Measurements from ENCODE around the gene REEP6. TPM values are rescaled to one million over a fixed set of nuclear protein-coding genes. Genes with fewer than 3 reads are reported as not detected.

REEP6 gene
- total RNA-seq: 100 to 1,000 TPM in 1 of 2 donors, 10 to 100 TPM in 1; 16.4 to 159 TPM
- 100 to 1,000 TPM; 243 to 449 TPM for polyA plus RNA-seq

GRCh38 chr19:1491114-1491848 lies at the start of gene REEP6:
TSS of gene REEP6 (plus strand) at chr19:1491181. CDS start at chr19:1491270, 89 bp downstream.
- H3K4me1 ChIP-seq (ENCODE audit: control insufficient read depth in 4 of 4, insufficient read depth in 4 of 4, low read length in 3 of 4): peaks cover 9 to 32% (median 19%) of the 10 kb centered on the region in 4 donors
- peak within 1 kb of the TSS; percentile 65 to 87 (median 77) for H3K4me3 ChIP-seq (ENCODE audit: low read depth in 1 of 3, low read length in 3 of 3)
- H3K9me3 ChIP-seq (ENCODE audit: control insufficient read depth in 4 of 4, low read length in 3 of 4): no peaks in the 10 kb centered on the region
- DNase-seq (ENCODE audit: low spot score): no peak
- H3K9ac ChIP-seq (ENCODE audit: low read depth in 1 of 2, low read length in 2 of 2): peak within 1 kb of the TSS; percentile 66 to 70
- peaks cover 0 to 2% (median 0%) of the 10 kb centered on the region in 4 donors for H3K36me3 ChIP-seq (ENCODE audit: control insufficient read depth in 4 of 4, insufficient read depth in 3 of 4, low read depth in 1 of 4, low read length in 3 of 4)
- TF ChIP-seq FOXA2 (IDR thresholded peaks at IDR 0.05): no peak
- TF ChIP-seq EGR1 (IDR thresholded peaks at IDR 0.05; ENCODE audit: low read depth in 2 of 2): peak in 1 of 2 donors; percentile 74
- H3K27ac ChIP-seq (ENCODE audit: low read depth in 1 of 2, low read length in 2 of 2): peak within 1 kb of the TSS; percentile 87 to 91
- H3K27me3 ChIP-seq (ENCODE audit: control insufficient read depth in 4 of 4, insufficient read depth in 4 of 4, low read length in 3 of 4): no peaks in the 10 kb centered on the region
- WGBS: 3% methylated on average over 73 of the region's 73 CpGs

GRCh38 chr19:1441677-1442438 lies 49.1 kb upstream of the REEP6 start:
- no peak for DNase-seq (ENCODE audit: low spot score)
- no peak overlapping the region for H3K4me3 ChIP-seq (ENCODE audit: low read depth in 1 of 3, low read length in 3 of 3)
- no peak for TF ChIP-seq ZBTB33 (IDR thresholded peaks at IDR 0.05)
- TF ChIP-seq ATF3 (IDR thresholded peaks at IDR 0.05): no peak
- TF ChIP-seq FOXA2 (IDR thresholded peaks at IDR 0.05): no peak
- TF ChIP-seq, protein P1, sequence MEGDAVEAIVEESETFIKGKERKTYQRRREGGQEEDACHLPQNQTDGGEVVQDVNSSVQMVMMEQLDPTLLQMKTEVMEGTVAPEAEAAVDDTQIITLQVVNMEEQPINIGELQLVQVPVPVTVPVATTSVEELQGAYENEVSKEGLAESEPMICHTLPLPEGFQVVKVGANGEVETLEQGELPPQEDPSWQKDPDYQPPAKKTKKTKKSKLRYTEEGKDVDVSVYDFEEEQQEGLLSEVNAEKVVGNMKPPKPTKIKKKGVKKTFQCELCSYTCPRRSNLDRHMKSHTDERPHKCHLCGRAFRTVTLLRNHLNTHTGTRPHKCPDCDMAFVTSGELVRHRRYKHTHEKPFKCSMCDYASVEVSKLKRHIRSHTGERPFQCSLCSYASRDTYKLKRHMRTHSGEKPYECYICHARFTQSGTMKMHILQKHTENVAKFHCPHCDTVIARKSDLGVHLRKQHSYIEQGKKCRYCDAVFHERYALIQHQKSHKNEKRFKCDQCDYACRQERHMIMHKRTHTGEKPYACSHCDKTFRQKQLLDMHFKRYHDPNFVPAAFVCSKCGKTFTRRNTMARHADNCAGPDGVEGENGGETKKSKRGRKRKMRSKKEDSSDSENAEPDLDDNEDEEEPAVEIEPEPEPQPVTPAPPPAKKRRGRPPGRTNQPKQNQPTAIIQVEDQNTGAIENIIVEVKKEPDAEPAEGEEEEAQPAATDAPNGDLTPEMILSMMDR (IDR thresholded peaks at IDR 0.05; ENCODE audit: low read depth, low read length, missing input control): no peak
- TF ChIP-seq, protein P2, sequence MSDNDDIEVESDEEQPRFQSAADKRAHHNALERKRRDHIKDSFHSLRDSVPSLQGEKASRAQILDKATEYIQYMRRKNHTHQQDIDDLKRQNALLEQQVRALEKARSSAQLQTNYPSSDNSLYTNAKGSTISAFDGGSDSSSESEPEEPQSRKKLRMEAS (IDR thresholded peaks at IDR 0.05): no peak
- TF ChIP-seq FOXA1 (IDR thresholded peaks at IDR 0.05): no peak
- TF ChIP-seq REST (IDR thresholded peaks at IDR 0.05): no peak
- TF ChIP-seq JUND (IDR thresholded peaks at IDR 0.05): no peak
- TF ChIP-seq HNF4G (IDR thresholded peaks at IDR 0.05): no peak
- no peak for TF ChIP-seq HNF4A (conservative IDR thresholded peaks at IDR 0.05)
- TF ChIP-seq YY1 (IDR thresholded peaks at IDR 0.05): no peak
- no peak for TF ChIP-seq TAF1 (conservative IDR thresholded peaks at IDR 0.05)
- no peak for TF ChIP-seq NR2F2 (IDR thresholded peaks at IDR 0.05)
- TF ChIP-seq RXRA (IDR thresholded peaks at IDR 0.05): no peak
- no peak for TF ChIP-seq GABPA (IDR thresholded peaks at IDR 0.05 in 1 of 2, conservative IDR thresholded peaks at IDR 0.05 in 1 of 2)
- no peak for TF ChIP-seq EGR1 (IDR thresholded peaks at IDR 0.05; ENCODE audit: low read depth in 2 of 2)
- TF ChIP-seq SP1 (IDR thresholded peaks at IDR 0.05): no peak
- TF ChIP-seq RAD21 (IDR thresholded peaks at IDR 0.05): no peak

More at GRCh38 chr19:1441677-1442438, 49.1 kb upstream of the REEP6 start:
- no peaks in the 10 kb centered on the region for H3K9me3 ChIP-seq (ENCODE audit: control insufficient read depth in 4 of 4, low read length in 3 of 4)
- H3K27ac ChIP-seq (ENCODE audit: low read depth in 1 of 2, low read length in 2 of 2): no peak overlapping the region
- H3K36me3 ChIP-seq (ENCODE audit: control insufficient read depth in 4 of 4, insufficient read depth in 3 of 4, low read depth in 1 of 4, low read length in 3 of 4): peaks cover 11 to 28% (median 13%) of the 10 kb centered on the region in 4 donors
- peaks cover 11 to 30% (median 22%) of the 10 kb centered on the region in 4 donors for H3K4me1 ChIP-seq (ENCODE audit: control insufficient read depth in 4 of 4, insufficient read depth in 4 of 4, low read length in 3 of 4)
- WGBS: 93% methylated on average over 25 of the region's 25 CpGs
- H3K27me3 ChIP-seq (ENCODE audit: control insufficient read depth in 4 of 4, insufficient read depth in 4 of 4, low read length in 3 of 4): peaks cover 0 to 3% (median under 1%) of the 10 kb centered on the region in 4 donors
- no peak overlapping the region for H3K9ac ChIP-seq (ENCODE audit: low read depth in 1 of 2, low read length in 2 of 2)
